ENCODE data around the gene TAF6L. TPM values are rescaled to one million over a fixed set of nuclear protein-coding genes. Genes with fewer than 3 reads are reported as not detected.

The TAF6L gene
- total RNA-seq, 1 experiment from 2014 or later = 28.9 TPM

DNA sequence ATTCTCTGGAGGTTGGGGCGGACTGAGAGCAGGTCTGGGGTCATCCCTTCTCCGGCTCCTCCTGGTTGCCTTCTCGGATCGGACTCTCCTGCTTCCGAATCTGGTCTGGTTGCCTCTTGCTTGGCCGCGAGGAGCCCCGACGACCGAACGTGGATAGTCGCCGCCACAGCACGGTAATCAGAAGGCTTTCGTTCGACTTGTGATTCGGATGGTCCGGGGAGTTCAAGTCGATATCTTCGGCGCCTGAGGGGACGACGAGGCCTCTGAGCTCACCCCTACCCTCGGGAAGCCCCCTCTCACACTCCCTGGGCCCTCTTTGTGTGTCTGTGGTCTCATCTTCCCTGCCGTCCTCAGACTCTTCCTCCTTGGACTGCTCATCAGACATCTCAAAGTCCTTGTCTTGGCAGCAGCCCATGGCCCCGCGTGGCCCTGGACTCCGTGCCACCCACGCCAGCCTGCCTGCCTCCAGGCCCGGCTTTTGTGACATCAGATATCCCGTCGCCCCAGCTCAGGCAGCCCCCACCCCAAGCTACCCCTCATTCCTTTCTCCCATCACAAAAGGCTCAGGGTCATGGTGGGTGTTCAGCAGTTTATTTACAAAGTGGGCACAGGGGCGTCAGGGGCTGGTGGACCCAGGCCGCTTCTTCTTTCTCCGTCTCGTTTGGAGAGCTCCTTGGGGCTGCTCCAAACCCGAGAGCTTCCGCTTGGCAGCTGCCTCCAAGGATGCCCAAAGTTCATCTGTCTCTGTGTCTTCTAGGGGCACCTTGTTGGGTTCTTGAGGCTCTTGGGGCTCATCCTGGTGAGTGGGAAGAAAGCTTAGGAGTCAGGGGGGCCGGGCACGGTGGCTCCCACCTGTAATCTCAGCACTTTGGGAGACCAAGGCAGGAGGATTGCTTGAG, 61.4 kb downstream of the TAF6L start, which contains the start of gene TEX54:
Gene TEX54 (minus strand): TSS at position 506 of the 899 bp plus-strand sequence.
- Mint-ChIP-seq H3K27me3 (ENCODE audit: unreplicated experiment) (no peaks in the 10 kb centered on the region), H3K4me3 (ENCODE audit: low read depth, unreplicated experiment) (peak within 1 kb of the TSS; percentile 85), H3K36me3 (ENCODE audit: insufficient read depth, unreplicated experiment) (peaks cover 67% of the 10 kb centered on the region), H3K9me3 (ENCODE audit: low read depth, unreplicated experiment) (no peaks in the 10 kb centered on the region), H3K4me1 (ENCODE audit: low read depth, unreplicated experiment) (peaks cover 14% of the 10 kb centered on the region), H3K27ac (ENCODE audit: unreplicated experiment) (peak within 1 kb of the TSS; percentile 92)
- CTCF ChIA-PET = interaction anchor here (0.6 to 1.1 kb wide), 2 partner anchors 46 to 272 kb away, joined by 3 to 7 read pairs; no protein-coding TSS in a partner anchor
- BruUV-seq (replicated peaks) = TSS peak; percentile 87
- no peak for DNase-seq
- TF ChIP-seq, protein P1, sequence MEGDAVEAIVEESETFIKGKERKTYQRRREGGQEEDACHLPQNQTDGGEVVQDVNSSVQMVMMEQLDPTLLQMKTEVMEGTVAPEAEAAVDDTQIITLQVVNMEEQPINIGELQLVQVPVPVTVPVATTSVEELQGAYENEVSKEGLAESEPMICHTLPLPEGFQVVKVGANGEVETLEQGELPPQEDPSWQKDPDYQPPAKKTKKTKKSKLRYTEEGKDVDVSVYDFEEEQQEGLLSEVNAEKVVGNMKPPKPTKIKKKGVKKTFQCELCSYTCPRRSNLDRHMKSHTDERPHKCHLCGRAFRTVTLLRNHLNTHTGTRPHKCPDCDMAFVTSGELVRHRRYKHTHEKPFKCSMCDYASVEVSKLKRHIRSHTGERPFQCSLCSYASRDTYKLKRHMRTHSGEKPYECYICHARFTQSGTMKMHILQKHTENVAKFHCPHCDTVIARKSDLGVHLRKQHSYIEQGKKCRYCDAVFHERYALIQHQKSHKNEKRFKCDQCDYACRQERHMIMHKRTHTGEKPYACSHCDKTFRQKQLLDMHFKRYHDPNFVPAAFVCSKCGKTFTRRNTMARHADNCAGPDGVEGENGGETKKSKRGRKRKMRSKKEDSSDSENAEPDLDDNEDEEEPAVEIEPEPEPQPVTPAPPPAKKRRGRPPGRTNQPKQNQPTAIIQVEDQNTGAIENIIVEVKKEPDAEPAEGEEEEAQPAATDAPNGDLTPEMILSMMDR (IDR thresholded peaks at IDR 0.05; ENCODE audit: unreplicated experiment) = no peak
- intact Hi-C loops (cut with micrococcal nuclease; ENCODE audit: unreplicated experiment) = no loop called here

DNA sequence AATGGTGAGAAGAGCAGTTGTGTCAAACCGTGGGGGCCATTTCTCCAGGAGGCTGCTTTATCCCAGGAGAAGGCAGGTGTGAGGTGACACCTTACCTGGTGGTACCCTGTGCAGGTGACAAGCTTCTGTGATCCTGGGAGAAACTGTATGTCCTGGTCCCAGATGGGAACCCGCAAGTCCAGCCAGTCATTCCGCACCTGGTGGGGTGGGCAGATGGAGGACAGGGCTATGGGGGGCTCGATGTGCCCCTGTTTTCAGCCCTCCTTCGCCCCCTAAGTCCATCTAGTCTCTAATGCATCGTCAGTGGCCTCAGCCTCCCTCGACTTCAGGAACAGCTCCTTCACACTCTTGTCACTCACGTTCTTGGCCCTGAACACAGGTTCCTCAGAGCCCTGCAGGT, 64.1 kb downstream of the TAF6L start:
- H3K27me3 Mint-ChIP-seq (ENCODE audit: unreplicated experiment) = no peaks in the 10 kb centered on the region
- no peak for DNase-seq
- peaks cover 23% of the 10 kb centered on the region for H3K4me1 Mint-ChIP-seq (ENCODE audit: low read depth, unreplicated experiment)
- H3K36me3 Mint-ChIP-seq (ENCODE audit: insufficient read depth, unreplicated experiment) = peaks cover 54% of the 10 kb centered on the region
- H3K4me3 Mint-ChIP-seq (ENCODE audit: low read depth, unreplicated experiment) = no peak overlapping the region
- intact Hi-C loops (cut with micrococcal nuclease; ENCODE audit: unreplicated experiment) = no loop called here
- H3K27ac Mint-ChIP-seq (ENCODE audit: unreplicated experiment) = no peak overlapping the region
- H3K9me3 Mint-ChIP-seq (ENCODE audit: low read depth, unreplicated experiment) = no peaks in the 10 kb centered on the region
- BruUV-seq (replicated peaks) = no TSS peak
- CTCF ChIA-PET = no interaction called here
- TF ChIP-seq, protein P1 (IDR thresholded peaks at IDR 0.05; ENCODE audit: unreplicated experiment) = no peak

Small RNAs within 50 kb of the gene (microRNA-seq; reads per million reads assigned to microRNA genes)
- 1.1 reads per million for gene MIR6514
- not detected for gene MIR6748

Other genes with a start within 250 kb of the TAF6L start
- gene AHNAK, start 224.6 kb upstream of the TAF6L start, total RNA-seq (2022) = 246 and 253 TPM in 2 replicates
- 970 and 1,189 TPM in 2 replicates for gene EEF1G, start 197.5 kb upstream of the TAF6L start, total RNA-seq (2022)
- 21.9 and 26.3 TPM in 2 replicates for gene TUT1, start 179.9 kb upstream of the TAF6L start, total RNA-seq (2022)
- gene MTA2, start 169.5 kb upstream of the TAF6L start, total RNA-seq (2022) = 90.4 and 97.2 TPM in 2 replicates
- 43.3 and 51.4 TPM in 2 replicates for gene EML3, start 158.6 kb upstream of the TAF6L start, total RNA-seq (2022)
- gene ROM1, start 158.1 kb upstream of the TAF6L start, total RNA-seq (2022) = 1.6 and 2.6 TPM in 2 replicates
- 31.5 and 32.7 TPM in 2 replicates for gene B3GAT3, start 149.4 kb upstream of the TAF6L start, total RNA-seq (2022)
- 356 and 377 TPM in 2 replicates for gene GANAB, start 124.8 kb upstream of the TAF6L start, total RNA-seq (2022)
- gene INTS5, start 118.1 kb upstream of the TAF6L start, total RNA-seq (2022) = 21.4 and 26.0 TPM in 2 replicates
- 61.7 and 67.4 TPM in 2 replicates for gene C11orf98, start 106.2 kb upstream of the TAF6L start, total RNA-seq (2022)
- 17.7 and 23.1 TPM in 2 replicates for gene CSKMT, start 106.1 kb upstream of the TAF6L start, total RNA-seq (2022)
- 10.4 and 11.4 TPM in 2 replicates for gene UQCC3, start 99.7 kb upstream of the TAF6L start, total RNA-seq (2022)
- gene LBHD1, start 99.1 kb upstream of the TAF6L start, total RNA-seq (2022) = 16.4 and 21.3 TPM in 2 replicates
- gene UBXN1, start 92.3 kb upstream of the TAF6L start, total RNA-seq (2022) = 91.9 and 98.7 TPM in 2 replicates
- 0.71 and 1.5 TPM in 2 replicates for gene LRRN4CL, start 81.9 kb upstream of the TAF6L start, total RNA-seq (2022)
- 71.5 and 88.0 TPM in 2 replicates for gene BSCL2, start 64.0 kb upstream of the TAF6L start, total RNA-seq (2022)
- gene GNG3, start 63.7 kb upstream of the TAF6L start, total RNA-seq (2022) = not detected in 2 replicates
- gene HNRNPUL2, start 43.9 kb upstream of the TAF6L start, total RNA-seq (2022) = 52.6 and 52.7 TPM in 2 replicates
- 35.5 and 36.7 TPM in 2 replicates for gene TTC9C, start 42.9 kb upstream of the TAF6L start, total RNA-seq (2022)
- 9.7 and 10.6 TPM in 2 replicates for gene ZBTB3, start 17.2 kb upstream of the TAF6L start, total RNA-seq (2022)
- 83.4 and 86.9 TPM in 2 replicates for gene POLR2G, start 9.8 kb upstream of the TAF6L start, total RNA-seq (2022)
- gene TMEM179B, start 16.0 kb downstream of the TAF6L start, total RNA-seq (2022) = 65.6 and 72.3 TPM in 2 replicates
- 19.4 and 20.5 TPM in 2 replicates for gene TMEM223, start 20.6 kb downstream of the TAF6L start, total RNA-seq (2022)
- 48.0 and 51.6 TPM in 2 replicates for gene NXF1, start 34.0 kb downstream of the TAF6L start, total RNA-seq (2022)
- gene STX5, start 60.7 kb downstream of the TAF6L start, total RNA-seq (2022) = 38.3 and 39.2 TPM in 2 replicates
- not detected in 2 replicates for gene TEX54, start 61.4 kb downstream of the TAF6L start, total RNA-seq (2022)
- 87.7 and 97.4 TPM in 2 replicates for gene WDR74, start 68.2 kb downstream of the TAF6L start, total RNA-seq (2022)
- gene SLC3A2, start 109.5 kb downstream of the TAF6L start, total RNA-seq (2022) = 410 and 444 TPM in 2 replicates
- not detected in 2 replicates for gene CHRM1, start 150.0 kb downstream of the TAF6L start, total RNA-seq (2022)
- not detected in 2 replicates for gene SLC22A6, start 213.6 kb downstream of the TAF6L start, total RNA-seq (2022)
- not detected in 2 replicates for gene SLC22A8, start 244.4 kb downstream of the TAF6L start, total RNA-seq (2022)

All from Calu3 (cell line).